Bronchial epithelial cell (primary cell): Measurements from ENCODE around the gene EAF1. TPM values are rescaled to one million over a fixed set of nuclear protein-coding genes. Genes with fewer than 3 reads are reported as not detected.
A peak's percentile ranks its signal among the peaks of the same experiment; 100 is the strongest.
"Not testable (repeated sequence)": the region's sequence is repeated elsewhere in the genome, so short reads cannot be mapped to it uniquely, and the experiment has no call there.

Source experiments
- DNase-seq: peaks from one replicate; pipeline ENCODE4 v3.0.0-alpha.2; 2010; ENCODE audit warnings: low read depth
- FAIRE-seq: peaks from 2 replicates; lab custom pipeline; 2011; peaks lifted over from hg19 to GRCh38; lab: Jason Lieb, UNC
- H3K27me3 ChIP-seq: 2 replicates; pipeline ENCODE4 v1.5.1; 2011; ENCODE audit warnings: low read length; ENCODE audit not compliant: control insufficient read depth, insufficient read depth
- H3K36me3 ChIP-seq: 2 replicates; pipeline ENCODE4 v1.5.1; 2011; ENCODE audit warnings: low read length; ENCODE audit not compliant: control insufficient read depth, insufficient read depth
- H3K4me3 ChIP-seq: 2 replicates; pipeline ENCODE4 v1.5.1; 2011; ENCODE audit warnings: mild to moderate bottlenecking, low read depth, low read length, control low read depth
- CTCF ChIP-seq: IDR thresholded peaks from 2 replicates; pipeline ENCODE4 v1.5.1; 2011; ENCODE audit warnings: mild to moderate bottlenecking, moderate library complexity, low read length, control low read depth, inconsistent platforms; ENCODE audit not compliant: insufficient read depth, severe bottlenecking
- total RNA-seq: library from RNA; depleted of rRNA; stranded (reverse); fragments of >200 nt; gene quantifications from 2 replicates; pipeline ENCODE4 v1.2.1, GENCODE V29; 2014

EAF1 gene
- total RNA-seq, 1 donor from 2014 or later, result 34.0 TPM

- H3K4me3 ChIP-seq, H3K27me3 ChIP-seq, FAIRE-seq, H3K36me3 ChIP-seq: not testable (repeated sequence)
- peak; percentile 26 for DNase-seq
- peak; percentile 25 for TF ChIP-seq CTCF
Measured at GRCh38 chr3:15398731-15399133, 28.7 kb upstream of the EAF1 start.

GRCh38 chr3:15399970-15400369 lies 27.4 kb upstream of the EAF1 start:
- DNase-seq (no peak), FAIRE-seq (no peak)
- TF ChIP-seq CTCF, result no peak
- H3K27me3 ChIP-seq, result no peaks in the 10 kb centered on the region
- H3K36me3 ChIP-seq, result no peaks in the 10 kb centered on the region
- no peak overlapping the region for H3K4me3 ChIP-seq

- no peak for FAIRE-seq
- no peak for TF ChIP-seq CTCF
- H3K4me3 ChIP-seq, result no peak overlapping the region
- no peaks in the 10 kb centered on the region for H3K27me3 ChIP-seq
- DNase-seq, result no peak
- no peaks in the 10 kb centered on the region for H3K36me3 ChIP-seq
Measured at GRCh38 chr3:15401936-15402335, 25.5 kb upstream of the EAF1 start.

- no peak for FAIRE-seq
Measured at GRCh38 chr3:15403495-15403894, 23.9 kb upstream of the EAF1 start.

GRCh38 chr3:15403965-15404364 lies 23.4 kb upstream of the EAF1 start:
- no peak for FAIRE-seq
- Histone ChIP-seq H3K4me3 (no peak overlapping the region), H3K27me3 (no peaks in the 10 kb centered on the region), H3K36me3 (no peaks in the 10 kb centered on the region)
- TF ChIP-seq CTCF, result no peak
- DNase-seq, result peak; percentile 39

More at GRCh38 chr3:15403495-15403894, 23.9 kb upstream of the EAF1 start:
- Histone ChIP-seq H3K27me3 (no peaks in the 10 kb centered on the region), H3K4me3 (no peak overlapping the region), H3K36me3 (no peaks in the 10 kb centered on the region)
- no peak for TF ChIP-seq CTCF
- no peak for DNase-seq

GRCh38 chr3:15404767-15405166 lies 22.6 kb upstream of the EAF1 start:
- Histone ChIP-seq H3K36me3 (no peaks in the 10 kb centered on the region), H3K27me3 (no peaks in the 10 kb centered on the region), H3K4me3 (no peak overlapping the region)
- no peak for TF ChIP-seq CTCF
- FAIRE-seq (no peak), DNase-seq (no peak)
